ENCODE results near the gene ATP6V0A1.

- TF ChIP-seq, protein P1, sequence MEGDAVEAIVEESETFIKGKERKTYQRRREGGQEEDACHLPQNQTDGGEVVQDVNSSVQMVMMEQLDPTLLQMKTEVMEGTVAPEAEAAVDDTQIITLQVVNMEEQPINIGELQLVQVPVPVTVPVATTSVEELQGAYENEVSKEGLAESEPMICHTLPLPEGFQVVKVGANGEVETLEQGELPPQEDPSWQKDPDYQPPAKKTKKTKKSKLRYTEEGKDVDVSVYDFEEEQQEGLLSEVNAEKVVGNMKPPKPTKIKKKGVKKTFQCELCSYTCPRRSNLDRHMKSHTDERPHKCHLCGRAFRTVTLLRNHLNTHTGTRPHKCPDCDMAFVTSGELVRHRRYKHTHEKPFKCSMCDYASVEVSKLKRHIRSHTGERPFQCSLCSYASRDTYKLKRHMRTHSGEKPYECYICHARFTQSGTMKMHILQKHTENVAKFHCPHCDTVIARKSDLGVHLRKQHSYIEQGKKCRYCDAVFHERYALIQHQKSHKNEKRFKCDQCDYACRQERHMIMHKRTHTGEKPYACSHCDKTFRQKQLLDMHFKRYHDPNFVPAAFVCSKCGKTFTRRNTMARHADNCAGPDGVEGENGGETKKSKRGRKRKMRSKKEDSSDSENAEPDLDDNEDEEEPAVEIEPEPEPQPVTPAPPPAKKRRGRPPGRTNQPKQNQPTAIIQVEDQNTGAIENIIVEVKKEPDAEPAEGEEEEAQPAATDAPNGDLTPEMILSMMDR (IDR thresholded peaks at IDR 0.05): no peak
- no peak for TF ChIP-seq POLR2A (IDR thresholded peaks at IDR 0.05; ENCODE audit: low read depth)
These were observed 107.7 kb downstream of the ATP6V0A1 start for GRCh38 chr17:42566215-42566882.
